Mesenchymal stem cell (in vitro differentiated cells and primary cell): ENCODE data around the gene SMAD6.
A peak's percentile ranks its signal among the peaks of the same experiment; 100 is the strongest.

ENCODE experiments used
- DNase-seq: peaks from one replicate; pipeline ENCODE4 v3.0.0-alpha.2; 2013
- H2AFZ ChIP-seq: one replicate; pipeline ENCODE4 v1.6.1; 2013; ENCODE audit warnings: low read depth, mild to moderate bottlenecking, control low read depth, inconsistent platforms, low read length, moderate library complexity
- H2AK5ac ChIP-seq: 2 replicates; pipeline ENCODE4 v1.6.1; 2013; ENCODE audit warnings: low read length, moderate library complexity, mild to moderate bottlenecking, inconsistent platforms; ENCODE audit not compliant: severe bottlenecking
- H2BK120ac ChIP-seq: one replicate; pipeline ENCODE4 v1.6.1; 2013; ENCODE audit warnings: low read depth, mild to moderate bottlenecking, inconsistent platforms, low read length, moderate library complexity
- H2BK12ac ChIP-seq, 2 experiments: one replicate each; pipeline ENCODE4 v1.6.1; 2013; ENCODE audit warnings: inconsistent platforms in 2 of 2, low read length in 2 of 2, mild to moderate bottlenecking in 2 of 2, moderate library complexity in 2 of 2, control low read depth in 1 of 2
- H2BK15ac ChIP-seq: one replicate; pipeline ENCODE4 v1.6.1; 2013; ENCODE audit warnings: mild to moderate bottlenecking, low read depth, inconsistent platforms; ENCODE audit not compliant: poor library complexity, severe bottlenecking
- H2BK5ac ChIP-seq: 2 replicates; pipeline ENCODE4 v1.6.1; 2013; ENCODE audit warnings: low read depth, mild to moderate bottlenecking, low read length, control low read depth, inconsistent platforms; ENCODE audit not compliant: poor library complexity, severe bottlenecking
- H3K14ac ChIP-seq, 2 experiments: one replicate each; pipeline ENCODE4 v1.6.1; 2013; ENCODE audit warnings: inconsistent platforms in 2 of 2, low read length in 2 of 2, control low read depth in 1 of 2, mild to moderate bottlenecking in 1 of 2, moderate library complexity in 1 of 2
- H3K18ac ChIP-seq, 2 experiments: one replicate each; pipeline ENCODE4 v1.6.1; 2013; ENCODE audit warnings: inconsistent platforms in 2 of 2, low read length in 2 of 2, control low read depth in 1 of 2, low read depth in 1 of 2, mild to moderate bottlenecking in 1 of 2
- H3K23ac ChIP-seq, 2 experiments: one replicate each; pipeline ENCODE4 v1.6.1; 2013; ENCODE audit warnings: inconsistent platforms in 2 of 2, low read length in 2 of 2, mild to moderate bottlenecking in 2 of 2, moderate library complexity in 2 of 2, control low read depth in 1 of 2
- H3K27ac ChIP-seq: 2 replicates; pipeline ENCODE4 v1.5.1; 2013; ENCODE audit warnings: mild to moderate bottlenecking, moderate library complexity, low read length, control low read depth, inconsistent platforms; ENCODE audit not compliant: poor library complexity, severe bottlenecking
- H3K27me3 ChIP-seq, 2 experiments: 2 replicates each; pipeline versions ENCODE4 v1.6.1 to v1.7.0; 2013; ENCODE audit warnings: low read length in 2 of 2, mild to moderate bottlenecking in 2 of 2, moderate library complexity in 2 of 2, control low read depth in 1 of 2, inconsistent platforms in 1 of 2; ENCODE audit not compliant: control insufficient read depth in 1 of 2, insufficient read depth in 1 of 2
- H3K36me3 ChIP-seq, 2 experiments: 2 replicates each; pipeline versions ENCODE4 v1.6.1 to v1.7.0; 2013; ENCODE audit warnings: low read length in 2 of 2, control low read depth in 1 of 2, inconsistent platforms in 1 of 2, low read depth in 1 of 2, mild to moderate bottlenecking in 1 of 2; ENCODE audit not compliant: insufficient read depth in 2 of 2, control insufficient read depth in 1 of 2
- H3K4ac ChIP-seq, 2 experiments: one replicate each; pipeline ENCODE4 v1.6.1; 2013; ENCODE audit warnings: inconsistent platforms in 2 of 2, low read length in 2 of 2, mild to moderate bottlenecking in 2 of 2, moderate library complexity in 2 of 2, control low read depth in 1 of 2, low read depth in 1 of 2
- H3K4me1 ChIP-seq: 2 replicates; pipeline ENCODE4 v1.6.1; 2013; ENCODE audit warnings: low read depth, low read length, control low read depth; ENCODE audit not compliant: control insufficient read depth, insufficient read depth
- H3K4me2 ChIP-seq: 2 replicates; pipeline ENCODE4 v1.6.1; 2013; ENCODE audit warnings: low read length, mild to moderate bottlenecking, inconsistent platforms; ENCODE audit not compliant: poor library complexity, severe bottlenecking
- H3K4me3 ChIP-seq, 2 experiments: 2 replicates each; pipeline versions ENCODE4 v1.5.1 to v1.7.0; 2013; ENCODE audit warnings: low read length in 2 of 2, mild to moderate bottlenecking in 2 of 2, control low read depth in 1 of 2, low read depth in 1 of 2; ENCODE audit not compliant: insufficient read depth in 1 of 2
- H3K79me1 ChIP-seq: replicated peaks from 2 replicates; pipeline ENCODE4 v1.6.1; 2013; ENCODE audit warnings: mild to moderate bottlenecking, control low read depth, low read length, inconsistent platforms; ENCODE audit not compliant: poor library complexity, severe bottlenecking
- H3K9ac ChIP-seq: 2 replicates; pipeline ENCODE4 v1.7.0; 2013; ENCODE audit warnings: mild to moderate bottlenecking, low read length, moderate library complexity
- H3K9me3 ChIP-seq: 2 replicates; pipeline ENCODE4 v1.7.0; 2013; ENCODE audit warnings: mild to moderate bottlenecking, low read length; ENCODE audit not compliant: control insufficient read depth
- H4K8ac ChIP-seq: one replicate; pipeline ENCODE4 v1.6.1; 2013; ENCODE audit warnings: inconsistent platforms, mild to moderate bottlenecking, low read length, moderate library complexity
- H4K91ac ChIP-seq: one replicate; pipeline ENCODE4 v1.6.1; 2013; ENCODE audit warnings: mild to moderate bottlenecking, low read length, inconsistent platforms
- WGBS: methylation state at CpG from one replicate; pipeline ENCODE4 v1.1.7; 2013; ENCODE audit warnings: mixed read lengths; 5-methylcytosine and 5-hydroxymethylcytosine counted together

The SMAD6 gene

GRCh38 chr15:66816201-66816600, 114.2 kb downstream of the SMAD6 start:
- Histone ChIP-seq H3K14ac (no peak overlapping the region), H3K9ac (peak overlapping the region; percentile 48), H3K4me3 (no peak overlapping the region), H2BK15ac (no peak overlapping the region), H2BK12ac (no peak overlapping the region), H2BK5ac (no peak overlapping the region), H3K18ac (peak overlapping the region in 1 of 2 experiments; percentile 56), H3K23ac (no peak overlapping the region), H3K36me3 (no peaks in the 10 kb centered on the region), H3K27me3 (no peaks in the 10 kb centered on the region), H3K27ac (no peak overlapping the region), H3K9me3 (no peaks in the 10 kb centered on the region), H4K91ac (no peak overlapping the region), H3K4me1 (peaks cover 7% of the 10 kb centered on the region), H3K4me2 (no peak overlapping the region), H4K8ac (no peak overlapping the region), H2AK5ac (no peak overlapping the region), H2BK120ac (no peak overlapping the region), H3K4ac (no peak overlapping the region), H2AFZ (no peak overlapping the region), H3K79me1 (no peaks in the 10 kb centered on the region)
- 93% methylated on average over 1 of the region's 3 CpGs for WGBS
- no peak for DNase-seq

GRCh38 chr15:66819084-66819483, 117.0 kb downstream of the SMAD6 start:
- DNase-seq, result no peak
- H3K4me2 ChIP-seq, result no peak overlapping the region
- H4K91ac ChIP-seq, result no peak overlapping the region
- no peak overlapping the region for H3K18ac ChIP-seq
- no peak overlapping the region for H3K4me3 ChIP-seq
- H3K79me1 ChIP-seq, result no peaks in the 10 kb centered on the region
- H3K27me3 ChIP-seq, result no peaks in the 10 kb centered on the region
- H3K36me3 ChIP-seq, result no peaks in the 10 kb centered on the region
- H2BK5ac ChIP-seq, result no peak overlapping the region
- no peak overlapping the region for H3K14ac ChIP-seq
- H3K9me3 ChIP-seq, result no peaks in the 10 kb centered on the region
- H2BK120ac ChIP-seq, result no peak overlapping the region
- no peak overlapping the region for H2BK15ac ChIP-seq
- peaks cover 9% of the 10 kb centered on the region for H3K4me1 ChIP-seq
- H3K23ac ChIP-seq, result no peak overlapping the region
- no peak overlapping the region for H2BK12ac ChIP-seq
- H3K27ac ChIP-seq, result no peak overlapping the region
- WGBS, result 18% methylated on average over 1 of the region's 2 CpGs
- H4K8ac ChIP-seq, result no peak overlapping the region
- H3K4ac ChIP-seq, result no peak overlapping the region
- H2AFZ ChIP-seq, result no peak overlapping the region
- H3K9ac ChIP-seq, result no peak overlapping the region
- no peak overlapping the region for H2AK5ac ChIP-seq

- H3K9ac ChIP-seq, result peak overlapping the region; percentile 59
- WGBS, result 96% methylated on average over 5 of the region's 5 CpGs
- no peaks in the 10 kb centered on the region for H3K79me1 ChIP-seq
- peaks cover 9% of the 10 kb centered on the region for H3K4me1 ChIP-seq
- peak overlapping the region; percentile 43 for H2BK120ac ChIP-seq
- no peak overlapping the region for H4K91ac ChIP-seq
- H3K27ac ChIP-seq, result no peak overlapping the region
- H3K4me3 ChIP-seq, result no peak overlapping the region
- DNase-seq, result no peak
- no peaks in the 10 kb centered on the region for H3K27me3 ChIP-seq
- H4K8ac ChIP-seq, result peak overlapping the region; percentile 74
- H3K4me2 ChIP-seq, result no peak overlapping the region
- no peak overlapping the region for H3K23ac ChIP-seq
- peak overlapping the region in 1 of 2 experiments; percentile 14 for H2BK12ac ChIP-seq
- peak overlapping the region in 1 of 2 experiments; percentile 11 for H3K4ac ChIP-seq
- no peak overlapping the region for H2BK5ac ChIP-seq
- no peak overlapping the region for H2AK5ac ChIP-seq
- peak overlapping the region; percentile 56 for H2BK15ac ChIP-seq
- H3K9me3 ChIP-seq, result no peaks in the 10 kb centered on the region
- H2AFZ ChIP-seq, result no peak overlapping the region
- H3K36me3 ChIP-seq, result no peaks in the 10 kb centered on the region
- H3K18ac ChIP-seq, result peak overlapping the region; percentile 37 to 61
- H3K14ac ChIP-seq, result peak overlapping the region in 1 of 2 experiments; percentile 42
Observed at GRCh38 chr15:66820481-66821176, 118.6 kb downstream of the SMAD6 start.

- Histone ChIP-seq H3K27ac (no peak overlapping the region), H3K18ac (peak overlapping the region; percentile 10 to 70), H3K23ac (no peak overlapping the region), H3K79me1 (no peaks in the 10 kb centered on the region), H3K14ac (peak overlapping the region in 1 of 2 experiments; percentile 28), H2BK5ac (no peak overlapping the region), H3K4me3 (no peak overlapping the region), H4K91ac (no peak overlapping the region), H2AFZ (no peak overlapping the region), H3K9ac (peak overlapping the region; percentile 59), H3K9me3 (no peaks in the 10 kb centered on the region), H3K36me3 (no peaks in the 10 kb centered on the region), H2AK5ac (peak overlapping the region; percentile 30), H2BK120ac (peak overlapping the region; percentile 21), H3K4me2 (no peak overlapping the region), H3K4me1 (peaks cover 9% of the 10 kb centered on the region), H3K27me3 (no peaks in the 10 kb centered on the region), H2BK15ac (no peak overlapping the region), H4K8ac (peak overlapping the region; percentile 74), H2BK12ac (peak overlapping the region; percentile 14 to 48), H3K4ac (peak overlapping the region; percentile 9 to 64)
- DNase-seq, result no peak
- WGBS, result 46% methylated on average over 4 of the region's 4 CpGs
Observed at GRCh38 chr15:66821307-66821706, 119.3 kb downstream of the SMAD6 start.
